ENCODE data around the gene ENTREP1.

GRCh38 chr9:69346596-69347390 is 21.8 kb downstream of the ENTREP1 start:
- TF ChIP-seq, protein P1, sequence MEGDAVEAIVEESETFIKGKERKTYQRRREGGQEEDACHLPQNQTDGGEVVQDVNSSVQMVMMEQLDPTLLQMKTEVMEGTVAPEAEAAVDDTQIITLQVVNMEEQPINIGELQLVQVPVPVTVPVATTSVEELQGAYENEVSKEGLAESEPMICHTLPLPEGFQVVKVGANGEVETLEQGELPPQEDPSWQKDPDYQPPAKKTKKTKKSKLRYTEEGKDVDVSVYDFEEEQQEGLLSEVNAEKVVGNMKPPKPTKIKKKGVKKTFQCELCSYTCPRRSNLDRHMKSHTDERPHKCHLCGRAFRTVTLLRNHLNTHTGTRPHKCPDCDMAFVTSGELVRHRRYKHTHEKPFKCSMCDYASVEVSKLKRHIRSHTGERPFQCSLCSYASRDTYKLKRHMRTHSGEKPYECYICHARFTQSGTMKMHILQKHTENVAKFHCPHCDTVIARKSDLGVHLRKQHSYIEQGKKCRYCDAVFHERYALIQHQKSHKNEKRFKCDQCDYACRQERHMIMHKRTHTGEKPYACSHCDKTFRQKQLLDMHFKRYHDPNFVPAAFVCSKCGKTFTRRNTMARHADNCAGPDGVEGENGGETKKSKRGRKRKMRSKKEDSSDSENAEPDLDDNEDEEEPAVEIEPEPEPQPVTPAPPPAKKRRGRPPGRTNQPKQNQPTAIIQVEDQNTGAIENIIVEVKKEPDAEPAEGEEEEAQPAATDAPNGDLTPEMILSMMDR (IDR thresholded peaks at IDR 0.05; ENCODE audit: insufficient read depth, low read length): no peak
- TF ChIP-seq, protein P2, sequence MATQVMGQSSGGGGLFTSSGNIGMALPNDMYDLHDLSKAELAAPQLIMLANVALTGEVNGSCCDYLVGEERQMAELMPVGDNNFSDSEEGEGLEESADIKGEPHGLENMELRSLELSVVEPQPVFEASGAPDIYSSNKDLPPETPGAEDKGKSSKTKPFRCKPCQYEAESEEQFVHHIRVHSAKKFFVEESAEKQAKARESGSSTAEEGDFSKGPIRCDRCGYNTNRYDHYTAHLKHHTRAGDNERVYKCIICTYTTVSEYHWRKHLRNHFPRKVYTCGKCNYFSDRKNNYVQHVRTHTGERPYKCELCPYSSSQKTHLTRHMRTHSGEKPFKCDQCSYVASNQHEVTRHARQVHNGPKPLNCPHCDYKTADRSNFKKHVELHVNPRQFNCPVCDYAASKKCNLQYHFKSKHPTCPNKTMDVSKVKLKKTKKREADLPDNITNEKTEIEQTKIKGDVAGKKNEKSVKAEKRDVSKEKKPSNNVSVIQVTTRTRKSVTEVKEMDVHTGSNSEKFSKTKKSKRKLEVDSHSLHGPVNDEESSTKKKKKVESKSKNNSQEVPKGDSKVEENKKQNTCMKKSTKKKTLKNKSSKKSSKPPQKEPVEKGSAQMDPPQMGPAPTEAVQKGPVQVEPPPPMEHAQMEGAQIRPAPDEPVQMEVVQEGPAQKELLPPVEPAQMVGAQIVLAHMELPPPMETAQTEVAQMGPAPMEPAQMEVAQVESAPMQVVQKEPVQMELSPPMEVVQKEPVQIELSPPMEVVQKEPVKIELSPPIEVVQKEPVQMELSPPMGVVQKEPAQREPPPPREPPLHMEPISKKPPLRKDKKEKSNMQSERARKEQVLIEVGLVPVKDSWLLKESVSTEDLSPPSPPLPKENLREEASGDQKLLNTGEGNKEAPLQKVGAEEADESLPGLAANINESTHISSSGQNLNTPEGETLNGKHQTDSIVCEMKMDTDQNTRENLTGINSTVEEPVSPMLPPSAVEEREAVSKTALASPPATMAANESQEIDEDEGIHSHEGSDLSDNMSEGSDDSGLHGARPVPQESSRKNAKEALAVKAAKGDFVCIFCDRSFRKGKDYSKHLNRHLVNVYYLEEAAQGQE (IDR thresholded peaks at IDR 0.05; ENCODE audit: insufficient replicate concordance, low read depth): no peak
- TF ChIP-seq GABPA (IDR thresholded peaks at IDR 0.05; ENCODE audit: low read depth): no peak
- TF ChIP-seq POLR2AphosphoS5 (IDR thresholded peaks at IDR 0.05; ENCODE audit: low read depth): no peak

Measured in HL-60 (cell line).